Liver (tissue), 9 donors: ENCODE data around the gene ADGRG2. TPM values are rescaled to one million over a fixed set of nuclear protein-coding genes. Genes with fewer than 3 reads are reported as not detected.

Experiments
- DNase-seq: peaks from one replicate; pipeline ENCODE4 v3.0.0-alpha.2; 2017; ENCODE audit warnings: low spot score
- H3K27ac ChIP-seq, 2 donors: one replicate each; pipeline ENCODE4 v1.7.0; 2013; ENCODE audit warnings: inconsistent platforms in 2 of 2, low read length in 2 of 2, control low read depth in 1 of 2, low read depth in 1 of 2, mild to moderate bottlenecking in 1 of 2
- H3K27me3 ChIP-seq, 4 donors: one replicate each; pipeline versions ENCODE4 v1.6.1 to v1.7.0; 2013; ENCODE audit warnings: low read length in 3 of 4, inconsistent platforms in 1 of 4, mild to moderate bottlenecking in 1 of 4, moderate library complexity in 1 of 4; ENCODE audit not compliant: control insufficient read depth in 4 of 4, insufficient read depth in 4 of 4
- H3K36me3 ChIP-seq, 4 donors: one replicate each; pipeline versions ENCODE4 v1.6.1 to v1.7.0; 2013; ENCODE audit warnings: low read length in 3 of 4, mild to moderate bottlenecking in 3 of 4, low read depth in 1 of 4, moderate library complexity in 1 of 4; ENCODE audit not compliant: control insufficient read depth in 4 of 4, insufficient read depth in 3 of 4
- H3K4me1 ChIP-seq, 4 donors: one replicate each; pipeline versions ENCODE4 v1.6.1 to v1.7.0; 2013; ENCODE audit warnings: low read length in 3 of 4, mild to moderate bottlenecking in 3 of 4, moderate library complexity in 1 of 4; ENCODE audit not compliant: control insufficient read depth in 4 of 4, insufficient read depth in 4 of 4
- H3K4me3 ChIP-seq, 3 donors: one replicate each; pipeline versions ENCODE4 v1.6.1 to v1.7.0; 2013; ENCODE audit warnings: low read length in 3 of 3, control low read depth in 1 of 3, low read depth in 1 of 3, mild to moderate bottlenecking in 1 of 3
- H3K9ac ChIP-seq, 2 donors: one replicate each; pipeline ENCODE4 v1.7.0; 2013; ENCODE audit warnings: low read length in 2 of 2, mild to moderate bottlenecking in 2 of 2, moderate library complexity in 2 of 2, control low read depth in 1 of 2, low read depth in 1 of 2
- H3K9me3 ChIP-seq, 4 donors: one replicate each; pipeline versions ENCODE4 v1.6.1 to v1.7.0; 2013; ENCODE audit warnings: low read length in 3 of 4; ENCODE audit not compliant: control insufficient read depth in 4 of 4
- EGR1 ChIP-seq, 2 donors: IDR thresholded peaks; 2 replicates each; pipeline ENCODE4 v1.6.1; 2016 to 2018; ENCODE audit warnings: antibody characterized with exemption in 2 of 2, low read depth in 2 of 2
- FOXA1 ChIP-seq: IDR thresholded peaks from 2 replicates; pipeline ENCODE4 v1.6.1; 2016; ENCODE audit warnings: antibody characterized with exemption
- FOXA2 ChIP-seq: IDR thresholded peaks from 2 replicates; pipeline ENCODE4 v1.6.1; 2016; ENCODE audit warnings: antibody characterized with exemption
- GABPA ChIP-seq, 2 donors: IDR thresholded peaks in 1 of 2; conservative IDR thresholded peaks in 1 of 2; 2 replicates each; pipeline ENCODE4 v1.6.1; 2016; ENCODE audit warnings: antibody characterized with exemption in 2 of 2, mild to moderate bottlenecking in 1 of 2, moderate library complexity in 1 of 2
- HNF4A ChIP-seq, 2 donors: conservative IDR thresholded peaks; 2 replicates each; pipeline ENCODE4 v1.6.1; 2016; ENCODE audit warnings: antibody characterized with exemption in 2 of 2, mild to moderate bottlenecking in 2 of 2
- HNF4G ChIP-seq: IDR thresholded peaks from 2 replicates; pipeline ENCODE4 v1.6.1; 2016; ENCODE audit warnings: antibody characterized with exemption
- JUND ChIP-seq, 2 donors: IDR thresholded peaks; 2 replicates each; pipeline ENCODE4 v1.6.1; 2016; ENCODE audit warnings: antibody characterized with exemption in 2 of 2
- RAD21 ChIP-seq, 2 donors: IDR thresholded peaks; 2 replicates each; pipeline ENCODE4 v1.6.1; 2016; ENCODE audit warnings: antibody characterized with exemption in 2 of 2, mild to moderate bottlenecking in 2 of 2
- RXRA ChIP-seq, 2 donors: IDR thresholded peaks; 2 replicates each; pipeline ENCODE4 v1.6.1; 2017 to 2018; ENCODE audit warnings: antibody characterized with exemption in 2 of 2, mild to moderate bottlenecking in 1 of 2
- SP1 ChIP-seq: IDR thresholded peaks from 2 replicates; pipeline ENCODE4 v1.6.1; 2018; ENCODE audit warnings: antibody characterized with exemption, mild to moderate bottlenecking
- YY1 ChIP-seq: IDR thresholded peaks from 2 replicates; pipeline ENCODE4 v1.6.1; 2016; ENCODE audit warnings: antibody characterized with exemption, mild to moderate bottlenecking
- WGBS: extraction: QIAGEN DNeasy Blood & Tissue Kit; methylation state at CpG from one replicate; pipeline ENCODE4 v1.1.7; 2013; 5-methylcytosine and 5-hydroxymethylcytosine counted together
- polyA plus RNA-seq, 2 donors: library from polyadenylated mRNA; stranded (reverse) in 1 of 2; unstranded in 1 of 2; fragments of 200-250 nt in 1 of 2; fragments of >200 nt in 1 of 2; fragmentation: Nextera tagmentation in 1 of 2; extraction: Ambion mirVana in 1 of 2; gene quantifications; one replicate each; pipeline versions ENCODE4 v1.2.1 to v1.2.3, GENCODE V29; 2013 to 2015
- total RNA-seq, 2 donors: library from RNA; depleted of rRNA; stranded (reverse); fragments of >200 nt; gene quantifications; one replicate each; pipeline ENCODE4 v1.2.3, GENCODE V29; 2014
- TF ChIP-seq, protein P1 (sequence below): fragments of 150-350 bp; IDR thresholded peaks from 2 replicates; pipeline ENCODE4 v1.5.1; 2017; ENCODE audit warnings: improper control_type of control experiment, low read depth, low read length; ENCODE audit not compliant: missing input control
- TF ChIP-seq, protein P2 (sequence below): IDR thresholded peaks from 2 replicates; pipeline ENCODE4 v1.6.1; 2016; ENCODE audit warnings: antibody characterized with exemption
- TF ChIP-seq, protein P3 (sequence below): IDR thresholded peaks from 2 replicates; pipeline ENCODE4 v1.6.1; 2016; ENCODE audit warnings: antibody characterized with exemption
- donor health status: healthy.
- donor health status: healthy.
- donor health status: healthy.
- donor health status: healthy.
- donor health status: healthy.

Gene ADGRG2
- total and polyA plus RNA-seq, 4 donors: 0.08 to 0.45 (median 0.24) TPM; not detected in 1

DNA sequence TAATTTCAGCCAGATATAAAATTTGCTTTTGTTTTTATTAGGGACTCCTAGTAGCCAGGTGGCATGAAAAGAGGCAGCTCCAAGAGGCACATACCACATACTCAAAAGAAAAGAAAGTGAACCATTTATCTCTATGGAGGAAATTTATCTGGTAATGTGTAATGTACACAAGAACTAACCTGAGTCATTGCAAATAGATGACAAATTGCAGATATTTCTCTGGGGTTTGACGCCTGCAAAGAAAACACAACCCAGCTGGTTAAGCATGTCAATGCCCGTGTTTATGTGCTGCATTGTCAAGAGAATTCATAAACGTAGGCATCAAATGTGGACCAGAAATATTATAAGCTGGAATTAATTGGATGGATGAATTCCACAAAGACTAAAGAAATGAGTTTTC is 91.5 kb downstream of the ADGRG2 start:
- no peak overlapping the region for H3K4me3 ChIP-seq
- 94% methylated on average over 3 of the region's 3 CpGs for WGBS

DNA sequence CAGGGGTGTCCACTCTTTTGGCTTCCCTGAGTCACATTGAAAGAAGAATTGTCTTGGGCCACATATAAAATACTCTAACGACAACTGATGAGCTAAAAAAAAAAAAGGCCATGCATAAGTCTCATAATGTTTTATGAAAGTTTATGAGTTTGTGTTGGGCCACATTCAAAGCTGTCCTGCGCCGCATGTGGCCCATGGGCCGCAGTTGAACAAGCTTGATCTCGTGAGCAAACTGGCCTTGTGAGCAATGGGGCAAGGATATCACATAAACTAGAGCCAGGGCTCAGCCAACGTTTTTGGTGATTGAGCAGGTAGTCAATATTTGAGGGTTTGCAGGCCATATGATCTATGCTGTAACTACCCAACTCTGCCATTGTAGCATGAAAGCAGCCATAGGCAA is 93.7 kb downstream of the ADGRG2 start:
- H3K4me3 ChIP-seq: no peak overlapping the region
- DNase-seq: no peak
- no peak overlapping the region for H3K9ac ChIP-seq
- WGBS: 91% methylated on average over 6 of the region's 6 CpGs
- no peaks in the 10 kb centered on the region for H3K36me3 ChIP-seq
- H3K27me3 ChIP-seq: peaks cover 0 to 3% (median 0%) of the 10 kb centered on the region in 4 donors
- no peak overlapping the region for H3K27ac ChIP-seq
- no peaks in the 10 kb centered on the region for H3K9me3 ChIP-seq
- no peak for TF ChIP-seq JUND (IDR thresholded peaks at IDR 0.05)
- no peak for TF ChIP-seq RXRA (IDR thresholded peaks at IDR 0.05)
- TF ChIP-seq, protein P1, sequence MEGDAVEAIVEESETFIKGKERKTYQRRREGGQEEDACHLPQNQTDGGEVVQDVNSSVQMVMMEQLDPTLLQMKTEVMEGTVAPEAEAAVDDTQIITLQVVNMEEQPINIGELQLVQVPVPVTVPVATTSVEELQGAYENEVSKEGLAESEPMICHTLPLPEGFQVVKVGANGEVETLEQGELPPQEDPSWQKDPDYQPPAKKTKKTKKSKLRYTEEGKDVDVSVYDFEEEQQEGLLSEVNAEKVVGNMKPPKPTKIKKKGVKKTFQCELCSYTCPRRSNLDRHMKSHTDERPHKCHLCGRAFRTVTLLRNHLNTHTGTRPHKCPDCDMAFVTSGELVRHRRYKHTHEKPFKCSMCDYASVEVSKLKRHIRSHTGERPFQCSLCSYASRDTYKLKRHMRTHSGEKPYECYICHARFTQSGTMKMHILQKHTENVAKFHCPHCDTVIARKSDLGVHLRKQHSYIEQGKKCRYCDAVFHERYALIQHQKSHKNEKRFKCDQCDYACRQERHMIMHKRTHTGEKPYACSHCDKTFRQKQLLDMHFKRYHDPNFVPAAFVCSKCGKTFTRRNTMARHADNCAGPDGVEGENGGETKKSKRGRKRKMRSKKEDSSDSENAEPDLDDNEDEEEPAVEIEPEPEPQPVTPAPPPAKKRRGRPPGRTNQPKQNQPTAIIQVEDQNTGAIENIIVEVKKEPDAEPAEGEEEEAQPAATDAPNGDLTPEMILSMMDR: no peak
- TF ChIP-seq, protein P2, sequence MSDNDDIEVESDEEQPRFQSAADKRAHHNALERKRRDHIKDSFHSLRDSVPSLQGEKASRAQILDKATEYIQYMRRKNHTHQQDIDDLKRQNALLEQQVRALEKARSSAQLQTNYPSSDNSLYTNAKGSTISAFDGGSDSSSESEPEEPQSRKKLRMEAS: no peak
- no peak for TF ChIP-seq GABPA (IDR thresholded peaks at IDR 0.05 in 1 of 2, conservative IDR thresholded peaks at IDR 0.05 in 1 of 2)
- no peak for TF ChIP-seq HNF4G
- no peak for TF ChIP-seq SP1
- no peaks in the 10 kb centered on the region for H3K4me1 ChIP-seq

More for the DNA sequence above, 91.5 kb downstream of the ADGRG2 start:
- Histone ChIP-seq H3K36me3 (no peaks in the 10 kb centered on the region), H3K9me3 (no peaks in the 10 kb centered on the region), H3K4me1 (no peaks in the 10 kb centered on the region), H3K9ac (no peak overlapping the region), H3K27me3 (peaks cover 0 to 3% (median 0%) of the 10 kb centered on the region in 4 donors), H3K27ac (no peak overlapping the region)
- no peak for DNase-seq
- no peak for TF ChIP-seq FOXA2
- TF ChIP-seq, protein P3, sequence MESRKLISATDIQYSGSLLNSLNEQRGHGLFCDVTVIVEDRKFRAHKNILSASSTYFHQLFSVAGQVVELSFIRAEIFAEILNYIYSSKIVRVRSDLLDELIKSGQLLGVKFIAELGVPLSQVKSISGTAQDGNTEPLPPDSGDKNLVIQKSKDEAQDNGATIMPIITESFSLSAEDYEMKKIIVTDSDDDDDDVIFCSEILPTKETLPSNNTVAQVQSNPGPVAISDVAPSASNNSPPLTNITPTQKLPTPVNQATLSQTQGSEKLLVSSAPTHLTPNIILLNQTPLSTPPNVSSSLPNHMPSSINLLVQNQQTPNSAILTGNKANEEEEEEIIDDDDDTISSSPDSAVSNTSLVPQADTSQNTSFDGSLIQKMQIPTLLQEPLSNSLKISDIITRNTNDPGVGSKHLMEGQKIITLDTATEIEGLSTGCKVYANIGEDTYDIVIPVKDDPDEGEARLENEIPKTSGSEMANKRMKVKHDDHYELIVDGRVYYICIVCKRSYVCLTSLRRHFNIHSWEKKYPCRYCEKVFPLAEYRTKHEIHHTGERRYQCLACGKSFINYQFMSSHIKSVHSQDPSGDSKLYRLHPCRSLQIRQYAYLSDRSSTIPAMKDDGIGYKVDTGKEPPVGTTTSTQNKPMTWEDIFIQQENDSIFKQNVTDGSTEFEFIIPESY: no peak
- TF ChIP-seq SP1: no peak
- no peak for TF ChIP-seq HNF4A (conservative IDR thresholded peaks at IDR 0.05)
- no peak for TF ChIP-seq HNF4G
- TF ChIP-seq, protein P2: no peak
- TF ChIP-seq YY1: no peak
- no peak for TF ChIP-seq RXRA (IDR thresholded peaks at IDR 0.05)
- no peak for TF ChIP-seq FOXA1

DNA sequence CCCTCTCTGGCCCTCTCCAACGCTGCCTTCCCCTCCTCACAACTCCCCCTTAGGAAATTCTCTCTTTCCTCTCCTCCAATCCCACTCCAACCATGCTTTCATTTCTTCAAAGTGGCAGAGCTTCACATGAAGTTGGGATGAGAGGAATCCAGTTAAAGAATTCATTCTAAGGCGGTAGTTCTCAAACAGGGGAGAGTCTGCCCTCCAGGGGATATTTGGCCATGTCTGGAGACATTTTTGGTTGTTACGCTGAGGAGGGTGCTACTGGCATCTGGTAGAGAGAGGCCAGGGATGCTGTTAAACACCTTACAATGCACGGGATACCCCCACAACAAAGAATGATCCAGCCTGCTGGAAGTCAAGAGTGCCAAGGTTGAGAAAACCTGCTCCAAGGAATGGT is 97.9 kb downstream of the ADGRG2 start:
- no peak for DNase-seq
- Histone ChIP-seq H3K4me3 (no peak overlapping the region), H3K9me3 (no peaks in the 10 kb centered on the region), H3K27me3 (peaks cover 0 to 3% (median 0%) of the 10 kb centered on the region in 4 donors), H3K27ac (no peak overlapping the region), H3K9ac (no peak overlapping the region), H3K36me3 (no peaks in the 10 kb centered on the region), H3K4me1 (no peaks in the 10 kb centered on the region)
- WGBS: 93% methylated on average over 4 of the region's 4 CpGs
- no peak for TF ChIP-seq RAD21 (IDR thresholded peaks at IDR 0.05)
- TF ChIP-seq EGR1 (IDR thresholded peaks at IDR 0.05; ENCODE audit: low read depth in 2 of 2): no peak
